H1 (cell line): ENCODE measurements around the gene TBC1D22A. TPM values are rescaled to one million over a fixed set of nuclear protein-coding genes. Genes with fewer than 3 reads are reported as not detected.

ENCODE experiments used
- CTCF ChIA-PET: fragments of 300-600 bp; sonication (Branson Sonifier 250); formaldehyde crosslinking; loops from one replicate; lab custom pipeline; 2021; ENCODE audit not compliant: partially characterized antibody; lab: Charles Lee
- POLR2A ChIA-PET: fragments of 300-600 bp; sonication (Branson Sonifier 250); formaldehyde crosslinking; loops from one replicate; lab custom pipeline; 2021; ENCODE audit warnings: inconsistent platforms; ENCODE audit not compliant: partially characterized antibody; lab: Charles Lee
- DNase-seq, 2 experiments: peaks; one replicate each; pipeline versions ENCODE4 v3.0.0 to v3.0.0-alpha.2; 2010 to 2022; ENCODE audit warnings: low spot score in 2 of 2, low read depth in 1 of 2, mixed read lengths in 1 of 2
- FAIRE-seq: peaks from 2 replicates; lab custom pipeline; 2011; peaks lifted over from hg19 to GRCh38; lab: Jason Lieb, UNC
- H2AFZ ChIP-seq: 2 replicates; pipeline ENCODE4 v1.8.1; 2012; ENCODE audit warnings: low read length, inconsistent platforms
- H2AK5ac ChIP-seq: 2 replicates; pipeline ENCODE4 v1.6.1; 2013; ENCODE audit warnings: low read depth, low read length
- H2BK120ac ChIP-seq: replicated peaks from 2 replicates; pipeline ENCODE3; 2013; ENCODE audit warnings: low read depth, low read length, inconsistent platforms
- H2BK12ac ChIP-seq: 2 replicates; pipeline ENCODE4 v1.6.1; 2013; ENCODE audit warnings: low read depth, low read length
- H2BK15ac ChIP-seq: 2 replicates; pipeline ENCODE4 v1.6.1; 2013; ENCODE audit warnings: low read length
- H2BK20ac ChIP-seq: 2 replicates; pipeline ENCODE4 v1.6.1; 2013; ENCODE audit warnings: low read length
- H2BK5ac ChIP-seq: 2 replicates; pipeline ENCODE4 v1.6.1; 2013; ENCODE audit warnings: low read depth, low read length
- H3K14ac ChIP-seq: 2 replicates; pipeline ENCODE4 v1.6.1; 2013; ENCODE audit warnings: inconsistent platforms; ENCODE audit not compliant: insufficient read length
- H3K18ac ChIP-seq: 2 replicates; pipeline ENCODE4 v1.6.1; 2013; ENCODE audit warnings: low read length; ENCODE audit errors: extremely low read depth
- H3K23ac ChIP-seq: 2 replicates; pipeline ENCODE4 v1.6.1; 2013; ENCODE audit warnings: inconsistent platforms; ENCODE audit not compliant: insufficient read length
- H3K23me2 ChIP-seq: 2 replicates; pipeline ENCODE4 v1.6.1; 2013; ENCODE audit warnings: low read depth, low read length
- H3K27ac ChIP-seq: 2 replicates; pipeline ENCODE4 v1.6.1; 2011; ENCODE audit warnings: low read depth, low read length, inconsistent platforms
- H3K27me3 ChIP-seq, 4 experiments: replicated peaks in 1 of 4; 1 replicate in 1 of 4; 2 replicates in 3 of 4; pipeline versions ENCODE4 v1.6.1 to v1.8.1; 2011 to 2013; ENCODE audit warnings: low read length in 3 of 4, mild to moderate bottlenecking in 3 of 4, inconsistent platforms in 2 of 4, mixed read lengths in 2 of 4, moderate library complexity in 1 of 4; ENCODE audit not compliant: control insufficient read depth in 3 of 4, insufficient read depth in 3 of 4; ENCODE audit errors: extremely low read depth in 1 of 4
- H3K36me3 ChIP-seq, 4 experiments: 2 replicates each; pipeline versions ENCODE4 v1.6.1 to v1.8.1; 2011 to 2013; ENCODE audit warnings: mild to moderate bottlenecking in 4 of 4, low read length in 3 of 4, moderate library complexity in 2 of 4, control low read depth in 1 of 4, inconsistent platforms in 1 of 4; ENCODE audit not compliant: insufficient read depth in 4 of 4, control insufficient read depth in 2 of 4
- H3K4ac ChIP-seq: replicated peaks from 2 replicates; pipeline ENCODE3; 2013; ENCODE audit warnings: low read length, low read depth, mixed read lengths, inconsistent platforms; ENCODE audit not compliant: insufficient read length
- H3K4me1 ChIP-seq, 4 experiments: replicated peaks in 1 of 4; 1 replicate in 1 of 4; 2 replicates in 3 of 4; pipeline versions ENCODE4 v1.6.1 to v1.8.1; 2011 to 2013; ENCODE audit warnings: low read length in 3 of 4, inconsistent platforms in 2 of 4, mixed read lengths in 1 of 4; ENCODE audit not compliant: insufficient read depth in 4 of 4, control insufficient read depth in 3 of 4
- H3K4me2 ChIP-seq, 2 experiments: 2 replicates each; pipeline versions ENCODE4 v1.6.1 to v1.8.1; 2011 to 2013; ENCODE audit warnings: low read depth in 2 of 2, low read length in 2 of 2, control low read depth in 1 of 2, inconsistent platforms in 1 of 2, mild to moderate bottlenecking in 1 of 2; ENCODE audit not compliant: insufficient read depth in 1 of 2
- H3K4me3 ChIP-seq, 4 experiments: fragments of 200-600, 300-600 bp in 1 of 4; sonication (generic), shearing (Covaris generic), sonication (Bioruptor Twin) in 1 of 4; 2 replicates each; pipeline versions ENCODE4 v1.5.1 to v1.8.1; 2011 to 2016; ENCODE audit warnings: low read length in 4 of 4, low read depth in 3 of 4, control low read depth in 2 of 4, inconsistent platforms in 2 of 4, mild to moderate bottlenecking in 2 of 4, mixed read lengths in 1 of 4, moderate library complexity in 1 of 4; ENCODE audit not compliant: insufficient read depth in 2 of 4; ENCODE audit errors: extremely low read depth in 1 of 4
- H3K56ac ChIP-seq: replicated peaks from 2 replicates; pipeline ENCODE3; 2013; ENCODE audit warnings: low read depth, mild to moderate bottlenecking, mixed read lengths, low read length, inconsistent platforms; ENCODE audit not compliant: insufficient read length
- H3K79me1 ChIP-seq: 2 replicates; pipeline ENCODE4 v1.6.1; 2013; ENCODE audit warnings: low read depth, low read length, control low read depth
- H3K79me2 ChIP-seq, 2 experiments: 2 replicates each; pipeline versions ENCODE4 v1.6.1 to v1.8.1; 2012 to 2013; ENCODE audit warnings: low read length in 2 of 2, mild to moderate bottlenecking in 2 of 2, inconsistent platforms in 1 of 2; ENCODE audit not compliant: insufficient read depth in 2 of 2, control insufficient read depth in 1 of 2
- H3K9ac ChIP-seq, 4 experiments: replicated peaks in 1 of 4; 1 replicate in 1 of 4; 2 replicates in 3 of 4; pipeline versions ENCODE4 v1.6.1 to v1.8.1; 2011 to 2013; ENCODE audit warnings: low read depth in 3 of 4, low read length in 3 of 4, control low read depth in 2 of 4, mild to moderate bottlenecking in 2 of 4, moderate library complexity in 2 of 4, inconsistent platforms in 1 of 4; ENCODE audit errors: extremely low read depth in 1 of 4
- H3K9me3 ChIP-seq, 2 experiments: 2 replicates each; pipeline versions ENCODE4 v1.6.1 to v1.8.1; 2012 to 2013; ENCODE audit warnings: mild to moderate bottlenecking in 2 of 2, moderate library complexity in 2 of 2, control low read depth in 1 of 2, inconsistent platforms in 1 of 2, low read depth in 1 of 2, low read length in 1 of 2, mixed read lengths in 1 of 2; ENCODE audit not compliant: insufficient read depth in 2 of 2
- H4K20me1 ChIP-seq, 2 experiments: replicated peaks in 1 of 2; 2 replicates each; pipeline versions ENCODE3 to v1.8.1; 2011 to 2013; ENCODE audit warnings: inconsistent platforms in 2 of 2, low read length in 2 of 2, mild to moderate bottlenecking in 1 of 2; ENCODE audit not compliant: insufficient read depth in 2 of 2, control insufficient read depth in 1 of 2
- H4K5ac ChIP-seq: 2 replicates; pipeline ENCODE4 v1.6.1; 2013; ENCODE audit warnings: low read length, low read depth, mixed read lengths, inconsistent platforms; ENCODE audit not compliant: insufficient read length
- H4K8ac ChIP-seq: 2 replicates; pipeline ENCODE4 v1.8.0; 2013; ENCODE audit warnings: mild to moderate bottlenecking, moderate library complexity, low read length, inconsistent platforms; ENCODE audit not compliant: insufficient read depth; ENCODE audit errors: extremely low read depth
- H4K91ac ChIP-seq: replicated peaks from 2 replicates; pipeline ENCODE3; 2013; ENCODE audit warnings: low read length, mixed read lengths, inconsistent platforms; ENCODE audit not compliant: insufficient read length
- BACH1 ChIP-seq: IDR thresholded peaks from 2 replicates; pipeline ENCODE4 v1.6.1; 2012; ENCODE audit warnings: low read length, improper control_type of control experiment
- JUN ChIP-seq: IDR thresholded peaks from 2 replicates; pipeline ENCODE4 v1.6.1; 2011; ENCODE audit warnings: low read depth, mild to moderate bottlenecking, improper control_type of control experiment, low read length
- MAFK ChIP-seq: IDR thresholded peaks from 2 replicates; pipeline ENCODE4 v1.6.1; 2012; ENCODE audit warnings: low read depth, mild to moderate bottlenecking, improper control_type of control experiment, low read length
- SIN3A ChIP-seq, 2 experiments: IDR thresholded peaks in 1 of 2; conservative IDR thresholded peaks in 1 of 2; 2 replicates each; pipeline ENCODE4 v1.6.1; 2011 to 2012; ENCODE audit warnings: low read length in 2 of 2, improper control_type of control experiment in 1 of 2, low read depth in 1 of 2, mild to moderate bottlenecking in 1 of 2
- SP1 ChIP-seq: IDR thresholded peaks from 2 replicates; pipeline ENCODE4 v1.6.1; 2011; ENCODE audit warnings: low read depth, low read length
- WGBS, 2 experiments: shearing (Covaris generic) in 1 of 2; methylation state at CpG; one replicate each; pipeline versions ENCODE4 v1.1.6 to v1.1.7; 2013 to 2015; ENCODE audit warnings: low lambda C conversion rate in 2 of 2, mixed read lengths in 2 of 2, inconsistent platforms in 1 of 2, low coverage in 1 of 2, missing lambda C conversion rate in 1 of 2; ENCODE audit not compliant: insufficient replicate concordance in 2 of 2, insufficient coverage in 1 of 2, insufficient read length in 1 of 2; ENCODE audit errors: extremely low coverage in 1 of 2, missing lambda C conversion rate in 1 of 2; 5-methylcytosine and 5-hydroxymethylcytosine counted together
- polyA plus RNA-seq, 7 experiments: library from polyadenylated mRNA; depleted of rRNA in 3 of 7; stranded (reverse) in 5 of 7; unstranded in 2 of 7; fragments of >200 nt in 5 of 7; fragments of 200-250 nt in 2 of 7; gene quantifications; 1 replicate in 5 of 7; 2 replicates in 1 of 7; 4 replicates in 1 of 7; pipeline versions ENCODE4 v1.2.1 to v1.2.3, GENCODE V29; 2011 to 2013; ENCODE audit warnings: missing spikeins in 2 of 7, mixed read lengths in 2 of 7
- total RNA-seq: library from RNA; stranded (reverse); fragmentation: NEBNext Ultra II Directional; extraction: Animal tissue kit (Norgen Biotek cat#: 25700); gene quantifications from 2 replicates; pipeline ENCODE4 v1.2.1, GENCODE V29; 2021
- TF ChIP-seq, protein P1 (sequence below): IDR thresholded peaks from 2 replicates; pipeline ENCODE4 v1.6.1; 2012; ENCODE audit warnings: inconsistent platforms

The TBC1D22A gene
- total and polyA plus RNA-seq, 2 of the 8 experiments (the other 6 are each of a cell fraction or from before 2014, with no cell fraction given) = 11.9 to 18.4 TPM

DNA sequence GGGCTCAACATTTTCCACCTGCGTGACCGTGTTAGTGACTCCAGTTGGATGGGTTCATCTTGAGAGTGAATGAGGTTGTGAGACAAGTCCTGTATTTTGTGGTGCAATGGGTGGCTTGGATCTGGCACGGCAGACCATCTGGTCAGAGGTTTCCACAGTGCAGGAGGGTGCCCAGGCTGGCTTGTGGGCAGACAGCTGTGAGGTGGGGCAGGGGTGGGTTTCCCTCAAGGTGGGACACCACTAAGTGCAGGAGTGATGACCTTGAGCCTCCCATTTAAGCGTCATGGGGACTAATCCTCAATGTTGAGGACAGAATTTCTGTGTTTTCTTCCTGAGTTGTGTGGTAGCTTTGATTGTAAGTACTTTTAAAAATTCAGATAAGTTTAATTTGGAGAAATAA is 220.6 kb downstream of the TBC1D22A start:
- no peak overlapping the region for H3K27ac ChIP-seq
- no peaks in the 10 kb centered on the region for H3K27me3 ChIP-seq
- no peaks in the 10 kb centered on the region for H3K23me2 ChIP-seq
- no peak overlapping the region for H3K4me3 ChIP-seq
- 93% methylated on average over 4 of the region's 4 CpGs; no CpG with 5 or more reads in 1 of the 2 experiments for WGBS, 2 experiments
- H3K18ac ChIP-seq = no peak overlapping the region
- POLR2A ChIA-PET = no interaction called here
- H2BK12ac ChIP-seq = no peak overlapping the region
- H3K56ac ChIP-seq = no peak overlapping the region
- H2BK20ac ChIP-seq = no peak overlapping the region
- no peaks in the 10 kb centered on the region for H3K9me3 ChIP-seq
- no peak overlapping the region for H2BK120ac ChIP-seq
- no peak for DNase-seq
- no peak overlapping the region for H3K14ac ChIP-seq
- peaks cover 0 to 2% of the 10 kb centered on the region in 2 experiments for H4K20me1 ChIP-seq
- H4K5ac ChIP-seq = no peak overlapping the region
- H2AK5ac ChIP-seq = no peak overlapping the region
- H3K4ac ChIP-seq = no peak overlapping the region
- H3K79me2 ChIP-seq = no peaks in the 10 kb centered on the region
- H3K79me1 ChIP-seq = no peaks in the 10 kb centered on the region
- no peak for TF ChIP-seq MAFK
- TF ChIP-seq SIN3A (conservative IDR thresholded peaks at IDR 0.05 in 1 of 2, IDR thresholded peaks at IDR 0.05 in 1 of 2; ENCODE audit: low read depth in 1 of 2, low read length in 2 of 2) = no peak
- TF ChIP-seq BACH1 = no peak
- TF ChIP-seq SP1 = no peak
- TF ChIP-seq, protein P1, sequence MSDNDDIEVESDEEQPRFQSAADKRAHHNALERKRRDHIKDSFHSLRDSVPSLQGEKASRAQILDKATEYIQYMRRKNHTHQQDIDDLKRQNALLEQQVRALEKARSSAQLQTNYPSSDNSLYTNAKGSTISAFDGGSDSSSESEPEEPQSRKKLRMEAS = no peak
- TF ChIP-seq JUN = no peak
- CTCF ChIA-PET = interaction anchor here (0.7 to 1.1 kb wide), 3 partner anchors 29 to 114 kb away, joined by 3 to 8 read pairs (median 3); no protein-coding TSS in a partner anchor
- no peak for FAIRE-seq
- no peak overlapping the region for H2AFZ ChIP-seq
- no peak overlapping the region for H3K4me2 ChIP-seq
- no peak overlapping the region for H3K23ac ChIP-seq
- no peak overlapping the region for H4K91ac ChIP-seq
- H2BK5ac ChIP-seq = no peak overlapping the region
- H3K36me3 ChIP-seq = no peaks in the 10 kb centered on the region; a peak in 1 of 8 replicates
- H3K4me1 ChIP-seq = no peaks in the 10 kb centered on the region; a peak in 1 of 7 replicates
- H4K8ac ChIP-seq = no peak overlapping the region
- H3K9ac ChIP-seq = no peak overlapping the region
- H2BK15ac ChIP-seq = no peak overlapping the region
